GM10248 (cell line): ENCODE measurements around the gene RND3.

Experiments
- CTCF ChIA-PET: fragments of 300-600 bp; sonication (Branson Sonifier 250); formaldehyde crosslinking; extraction: SDS; loops from one replicate; lab custom pipeline; 2021; ENCODE audit warnings: antibody characterized with exemption; lab: Yijun Ruan, JAX
- POLR2A ChIA-PET: fragments of 350-650 bp; sonication (Branson Sonifier 250); formaldehyde crosslinking; extraction: SDS; loops from one replicate; lab custom pipeline; 2020; ENCODE audit warnings: antibody characterized with exemption; lab: Yijun Ruan, JAX
- DNase-seq: peaks from one replicate; pipeline ENCODE4 v3.0.0; 2012; ENCODE audit errors: extremely low spot score
- CTCF ChIP-seq: IDR thresholded peaks from 2 replicates; pipeline ENCODE4 v1.5.1; 2012; ENCODE audit warnings: mild to moderate bottlenecking, low read depth; ENCODE audit errors: extremely low read depth, missing control alignments, control extremely low read depth

The RND3 gene, protein sequence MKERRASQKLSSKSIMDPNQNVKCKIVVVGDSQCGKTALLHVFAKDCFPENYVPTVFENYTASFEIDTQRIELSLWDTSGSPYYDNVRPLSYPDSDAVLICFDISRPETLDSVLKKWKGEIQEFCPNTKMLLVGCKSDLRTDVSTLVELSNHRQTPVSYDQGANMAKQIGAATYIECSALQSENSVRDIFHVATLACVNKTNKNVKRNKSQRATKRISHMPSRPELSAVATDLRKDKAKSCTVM

GRCh38 chr2:150487537-150488429 lies at the start of gene RND3:
TSS of gene RND3 (minus strand) at chr2:150487667. CDS start at chr2:150487417, 250 bp downstream.
- peak; percentile 57 for TF ChIP-seq CTCF
- POLR2A ChIA-PET, result no interaction called here
- CTCF ChIA-PET, result no interaction called here
- peak; percentile 61 for DNase-seq

DNA sequence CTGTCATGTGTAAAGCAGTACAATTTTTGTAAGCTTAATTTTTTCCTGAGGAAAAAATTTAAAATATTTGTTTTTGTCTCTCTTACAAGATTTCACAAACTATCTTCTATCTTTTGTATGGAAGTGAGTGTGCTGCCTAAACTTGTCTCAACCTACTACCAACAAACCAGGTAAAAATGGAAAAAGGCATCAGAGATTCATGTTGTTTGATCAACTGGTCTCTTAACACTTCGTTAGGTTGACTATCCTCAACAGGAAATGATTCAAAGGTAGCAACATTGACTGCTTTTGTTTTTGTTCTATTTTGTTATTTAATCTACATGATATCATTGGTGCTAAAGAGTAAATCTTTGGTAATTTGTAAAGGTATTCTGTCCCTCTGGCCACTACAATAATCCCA lies 47.7 kb upstream of the RND3 start:
- TF ChIP-seq CTCF, result no peak
- no peak for DNase-seq
- ChIA-PET POLR2A (no interaction called here), CTCF (interaction anchor here (1.2 kb wide), 1 partner anchor 12 kb away, joined by 3 read pairs; no protein-coding TSS in a partner anchor)

DNA sequence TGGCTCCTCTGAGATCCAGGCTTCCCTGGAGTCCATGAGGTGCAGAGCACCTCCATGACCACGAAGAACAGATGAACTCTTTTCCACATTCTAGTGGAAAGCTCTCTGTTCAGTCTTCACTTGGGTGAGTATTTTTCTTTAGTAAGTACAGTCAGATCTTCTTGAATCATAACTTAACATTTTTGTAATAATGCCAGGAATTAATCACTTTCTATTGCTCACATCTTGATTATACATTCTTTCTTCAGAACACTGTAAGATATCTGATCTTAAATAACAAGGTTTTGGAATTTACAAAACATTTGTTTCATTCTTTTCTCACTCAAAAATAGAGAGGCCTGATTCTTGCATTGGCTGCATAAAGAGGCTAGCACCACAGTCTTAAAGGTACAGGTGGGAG lies 45.4 kb upstream of the RND3 start:
- TF ChIP-seq CTCF, result no peak
- ChIA-PET POLR2A (no interaction called here), CTCF (no interaction called here)
- DNase-seq, result no peak

- ChIA-PET CTCF (no interaction called here), POLR2A (no interaction called here)
- TF ChIP-seq CTCF, result no peak
- DNase-seq, result no peak
Observed at GRCh38 chr2:150532020-150532419, 44.6 kb upstream of the RND3 start.

- ChIA-PET POLR2A (no interaction called here), CTCF (no interaction called here)
- no peak for TF ChIP-seq CTCF
- DNase-seq, result no peak
Observed at GRCh38 chr2:150531591-150531990, 44.1 kb upstream of the RND3 start.

DNA sequence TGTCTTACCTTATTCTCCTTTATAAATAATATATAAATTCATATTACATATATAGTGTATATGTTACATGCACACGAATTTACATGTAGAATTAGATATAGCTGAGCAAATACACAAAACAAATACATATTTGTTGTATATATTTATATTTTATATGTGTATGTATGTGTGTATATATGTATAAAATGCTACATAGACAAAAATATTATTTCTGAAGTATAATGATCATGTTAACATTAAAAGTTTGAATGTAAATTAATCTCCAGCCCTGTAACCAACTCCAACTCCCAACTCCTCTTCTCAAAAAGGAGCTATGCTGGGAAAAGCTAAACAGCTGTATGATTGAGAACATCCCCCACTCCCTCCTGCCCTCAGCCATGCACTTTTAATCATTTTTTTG lies 42.7 kb upstream of the RND3 start:
- CTCF ChIA-PET, result interaction anchor here (0.9 to 1.7 kb wide), 4 partner anchors 9 to 18 kb away, joined by 3 to 5 read pairs (median 3); no protein-coding TSS in a partner anchor
- no peak for TF ChIP-seq CTCF
- DNase-seq, result no peak
- POLR2A ChIA-PET, result no interaction called here
